ENCODE results near the gene LRRC8C.

The LRRC8C gene

DNA sequence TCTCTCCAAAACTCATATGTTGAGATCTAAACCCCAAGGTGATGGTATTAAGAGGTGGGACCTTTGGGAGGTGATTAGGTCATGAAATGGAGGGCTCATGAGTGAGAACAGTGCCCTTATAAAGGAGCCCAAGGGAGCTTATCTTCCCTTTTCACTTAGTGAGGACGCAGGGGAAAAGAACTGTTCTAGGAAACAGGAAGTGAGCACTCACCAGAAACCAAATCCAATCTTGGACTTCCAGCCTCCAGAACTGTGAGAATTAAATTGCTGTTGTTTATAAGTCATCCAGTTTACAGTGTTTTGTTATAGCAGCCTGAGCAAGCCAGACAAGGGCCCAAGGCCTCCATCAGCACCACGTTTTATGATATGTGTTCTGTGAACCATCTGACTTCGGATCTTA is 127.6 kb downstream of the LRRC8C start:
- no peaks in the 10 kb centered on the region for H3K9me2 ChIP-seq (replicated peaks; ENCODE audit: control insufficient read depth, low read length)
- H3K36me3 ChIP-seq (ENCODE audit: control insufficient read depth, low read length): no peaks in the 10 kb centered on the region
- no peak for TF ChIP-seq EZH2phosphoT487 (IDR thresholded peaks at IDR 0.05; ENCODE audit: borderline replicate concordance, low read length)
- TF ChIP-seq, protein P1, sequence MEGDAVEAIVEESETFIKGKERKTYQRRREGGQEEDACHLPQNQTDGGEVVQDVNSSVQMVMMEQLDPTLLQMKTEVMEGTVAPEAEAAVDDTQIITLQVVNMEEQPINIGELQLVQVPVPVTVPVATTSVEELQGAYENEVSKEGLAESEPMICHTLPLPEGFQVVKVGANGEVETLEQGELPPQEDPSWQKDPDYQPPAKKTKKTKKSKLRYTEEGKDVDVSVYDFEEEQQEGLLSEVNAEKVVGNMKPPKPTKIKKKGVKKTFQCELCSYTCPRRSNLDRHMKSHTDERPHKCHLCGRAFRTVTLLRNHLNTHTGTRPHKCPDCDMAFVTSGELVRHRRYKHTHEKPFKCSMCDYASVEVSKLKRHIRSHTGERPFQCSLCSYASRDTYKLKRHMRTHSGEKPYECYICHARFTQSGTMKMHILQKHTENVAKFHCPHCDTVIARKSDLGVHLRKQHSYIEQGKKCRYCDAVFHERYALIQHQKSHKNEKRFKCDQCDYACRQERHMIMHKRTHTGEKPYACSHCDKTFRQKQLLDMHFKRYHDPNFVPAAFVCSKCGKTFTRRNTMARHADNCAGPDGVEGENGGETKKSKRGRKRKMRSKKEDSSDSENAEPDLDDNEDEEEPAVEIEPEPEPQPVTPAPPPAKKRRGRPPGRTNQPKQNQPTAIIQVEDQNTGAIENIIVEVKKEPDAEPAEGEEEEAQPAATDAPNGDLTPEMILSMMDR (IDR thresholded peaks at IDR 0.05; ENCODE audit: low read depth, low read length, poor library complexity, severe bottlenecking): no peak
- H3K27me3 ChIP-seq (ENCODE audit: control insufficient read depth, low read length): peaks cover 23% of the 10 kb centered on the region
- H3K4me3 ChIP-seq (ENCODE audit: low read length): no peak overlapping the region
- peaks cover 25% of the 10 kb centered on the region for H3K4me1 ChIP-seq (ENCODE audit: control insufficient read depth, low read length)
- no peak overlapping the region for H3K27ac ChIP-seq (ENCODE audit: low read depth, low read length)
- H4K20me1 ChIP-seq (ENCODE audit: control insufficient read depth, insufficient read depth, low read depth, low read length): no peaks in the 10 kb centered on the region
- H3K4me2 ChIP-seq (ENCODE audit: low read length): no peak overlapping the region
- H3K79me2 ChIP-seq (ENCODE audit: control insufficient read depth, low read length): no peaks in the 10 kb centered on the region
- H3K9me3 ChIP-seq (ENCODE audit: control insufficient read depth, insufficient read depth, low read length): no peaks in the 10 kb centered on the region
- no peaks in the 10 kb centered on the region for H3F3A ChIP-seq (ENCODE audit: control insufficient read depth, insufficient read depth)

DNA sequence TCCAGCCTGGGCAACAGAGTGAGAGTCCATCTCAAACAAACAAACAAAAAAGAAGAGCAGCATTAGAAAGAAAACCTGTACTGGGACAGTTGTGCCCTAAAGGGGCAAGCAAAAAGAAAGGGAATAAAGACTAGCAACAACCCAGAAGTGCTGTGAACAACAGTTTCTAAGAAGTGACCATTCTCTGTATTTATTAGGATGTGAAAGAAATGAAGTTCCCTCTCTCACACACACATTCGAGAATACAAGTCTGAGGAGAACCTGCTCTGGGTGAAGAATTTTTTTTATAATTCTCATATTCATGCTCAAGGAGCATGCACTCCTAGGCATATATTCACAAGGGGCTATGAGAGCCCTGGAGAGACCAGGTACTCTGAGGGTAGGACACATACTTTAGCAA is 128.4 kb downstream of the LRRC8C start:
- Histone ChIP-seq H3F3A (ENCODE audit: control insufficient read depth, insufficient read depth) (no peaks in the 10 kb centered on the region), H3K9me3 (ENCODE audit: control insufficient read depth, insufficient read depth, low read length) (no peaks in the 10 kb centered on the region), H3K36me3 (ENCODE audit: control insufficient read depth, low read length) (no peaks in the 10 kb centered on the region), H3K27ac (ENCODE audit: low read depth, low read length) (no peak overlapping the region), H3K4me1 (ENCODE audit: control insufficient read depth, low read length) (peaks cover 25% of the 10 kb centered on the region), H3K27me3 (ENCODE audit: control insufficient read depth, low read length) (peaks cover 23% of the 10 kb centered on the region), H3K9me2 (replicated peaks; ENCODE audit: control insufficient read depth, low read length) (no peaks in the 10 kb centered on the region), H4K20me1 (ENCODE audit: control insufficient read depth, insufficient read depth, low read depth, low read length) (no peaks in the 10 kb centered on the region), H3K4me2 (ENCODE audit: low read length) (no peak overlapping the region), H3K79me2 (ENCODE audit: control insufficient read depth, low read length) (no peaks in the 10 kb centered on the region), H3K4me3 (ENCODE audit: low read length) (no peak overlapping the region)
- TF ChIP-seq, protein P1 (IDR thresholded peaks at IDR 0.05; ENCODE audit: low read depth, low read length, poor library complexity, severe bottlenecking): no peak
- TF ChIP-seq EZH2phosphoT487 (IDR thresholded peaks at IDR 0.05; ENCODE audit: borderline replicate concordance, low read length): no peak

DNA sequence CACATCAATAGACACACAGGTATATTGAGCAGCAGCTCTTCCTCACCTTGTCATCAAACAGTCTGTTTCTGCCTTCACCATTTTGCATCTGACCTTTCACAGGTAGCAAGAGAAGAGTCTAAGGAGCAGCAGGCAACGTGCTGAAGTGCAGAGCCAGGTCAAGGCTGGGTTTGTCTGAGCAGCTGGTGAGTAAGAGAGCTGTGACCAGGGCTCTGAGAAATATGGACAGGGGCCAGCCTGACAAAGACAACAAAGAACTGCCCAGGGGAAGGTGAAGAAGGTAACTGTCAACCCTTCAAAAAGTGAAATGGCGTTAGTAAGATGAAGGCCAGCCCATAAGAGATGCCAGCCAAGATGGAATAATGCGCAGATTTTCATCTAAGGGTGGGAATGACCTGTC is 129.0 kb downstream of the LRRC8C start:
- no peaks in the 10 kb centered on the region for H3K9me2 ChIP-seq (replicated peaks; ENCODE audit: control insufficient read depth, low read length)
- no peak overlapping the region for H3K4me3 ChIP-seq (ENCODE audit: low read length)
- no peak overlapping the region for H3K27ac ChIP-seq (ENCODE audit: low read depth, low read length)
- H3K36me3 ChIP-seq (ENCODE audit: control insufficient read depth, low read length): no peaks in the 10 kb centered on the region
- no peak for TF ChIP-seq EZH2phosphoT487 (IDR thresholded peaks at IDR 0.05; ENCODE audit: borderline replicate concordance, low read length)
- TF ChIP-seq, protein P1 (IDR thresholded peaks at IDR 0.05; ENCODE audit: low read depth, low read length, poor library complexity, severe bottlenecking): no peak
- H3K4me1 ChIP-seq (ENCODE audit: control insufficient read depth, low read length): peaks cover 25% of the 10 kb centered on the region
- no peak overlapping the region; the same call in 1 of the 2 replicates for H3K4me2 ChIP-seq (ENCODE audit: low read length)
- no peaks in the 10 kb centered on the region for H3K9me3 ChIP-seq (ENCODE audit: control insufficient read depth, insufficient read depth, low read length)
- H3K79me2 ChIP-seq (ENCODE audit: control insufficient read depth, low read length): no peaks in the 10 kb centered on the region
- H3F3A ChIP-seq (ENCODE audit: control insufficient read depth, insufficient read depth): no peaks in the 10 kb centered on the region
- no peaks in the 10 kb centered on the region for H4K20me1 ChIP-seq (ENCODE audit: control insufficient read depth, insufficient read depth, low read depth, low read length)
- H3K27me3 ChIP-seq (ENCODE audit: control insufficient read depth, low read length): peaks cover 23% of the 10 kb centered on the region

DNA sequence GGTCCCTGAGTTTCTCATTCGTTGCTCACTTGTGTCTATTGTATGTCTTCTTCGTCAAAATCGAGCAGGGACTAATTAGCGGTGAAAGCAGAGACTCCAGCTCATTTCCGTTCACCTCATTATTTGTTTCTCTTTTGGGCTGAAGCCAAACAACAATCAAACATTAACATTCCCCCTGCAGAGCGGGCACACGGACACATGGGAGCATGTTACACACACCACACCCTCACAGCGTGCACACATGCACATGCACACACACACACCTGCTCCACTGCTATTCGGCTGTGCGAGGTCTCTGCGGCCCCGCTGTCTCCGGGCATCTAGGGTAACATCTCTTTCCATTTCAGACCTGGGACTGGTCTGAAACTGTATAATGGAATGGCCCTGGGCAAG is 129.5 kb downstream of the LRRC8C start:
- H4K20me1 ChIP-seq (ENCODE audit: control insufficient read depth, insufficient read depth, low read depth, low read length): no peaks in the 10 kb centered on the region
- no peaks in the 10 kb centered on the region for H3F3A ChIP-seq (ENCODE audit: control insufficient read depth, insufficient read depth)
- H3K9me2 ChIP-seq (replicated peaks; ENCODE audit: control insufficient read depth, low read length): no peaks in the 10 kb centered on the region
- no peak overlapping the region for H3K27ac ChIP-seq (ENCODE audit: low read depth, low read length)
- H3K79me2 ChIP-seq (ENCODE audit: control insufficient read depth, low read length): no peaks in the 10 kb centered on the region
- H3K9me3 ChIP-seq (ENCODE audit: control insufficient read depth, insufficient read depth, low read length): no peaks in the 10 kb centered on the region
- peak overlapping the region; percentile 84 for H3K4me2 ChIP-seq (ENCODE audit: low read length)
- no peaks in the 10 kb centered on the region for H3K36me3 ChIP-seq (ENCODE audit: control insufficient read depth, low read length)
- H3K4me1 ChIP-seq (ENCODE audit: control insufficient read depth, low read length): peaks cover 23% of the 10 kb centered on the region
- H3K4me3 ChIP-seq (ENCODE audit: low read length): peak overlapping the region; percentile 65
- H3K27me3 ChIP-seq (ENCODE audit: control insufficient read depth, low read length): peaks cover 23% of the 10 kb centered on the region
- TF ChIP-seq, protein P1 (IDR thresholded peaks at IDR 0.05; ENCODE audit: low read depth, low read length, poor library complexity, severe bottlenecking): no peak
- peak; percentile 80; the same call in 1 of the 2 replicates for TF ChIP-seq EZH2phosphoT487 (IDR thresholded peaks at IDR 0.05; ENCODE audit: borderline replicate concordance, low read length)

All from DOHH2 (cell line).